B cell (primary cell): ENCODE data around the gene TMEM201. TPM values are rescaled to one million over a fixed set of nuclear protein-coding genes. Genes with fewer than 3 reads are reported as not detected.

Experiments used
- ATAC-seq: fragments of 200-7000 bp; cut with Tn5 transposase; one replicate; pipeline ENCODE4 v1.10.0; 2021; ENCODE audit warnings: low read depth, mild to moderate bottlenecking, moderate number of reproducible peaks, moderate library complexity
- CTCF ChIA-PET: fragments of 350-600 bp; sonication (Branson Sonifier 250); formaldehyde crosslinking; loops from one replicate; lab custom pipeline; 2021; ENCODE audit warnings: antibody characterized with exemption, inconsistent platforms; lab: Charles Lee
- POLR2A ChIA-PET: fragments of 350-600 bp; sonication (Branson Sonifier 250); formaldehyde crosslinking; loops from one replicate; lab custom pipeline; 2021; ENCODE audit warnings: antibody characterized with exemption; lab: Charles Lee
- DNase-seq: peaks from one replicate; pipeline ENCODE4 v3.0.0; 2013
- H2AFZ ChIP-seq: 2 replicates; pipeline ENCODE4 v1.6.1; 2012; ENCODE audit warnings: mild to moderate bottlenecking, low read depth, low read length; ENCODE audit not compliant: insufficient read depth, poor library complexity, severe bottlenecking
- H3K27ac ChIP-seq, 2 donors: 1 replicate in 1 of 2; 2 replicates in 1 of 2; pipeline ENCODE4 v1.5.1; 2012 to 2013; ENCODE audit warnings: low read length in 2 of 2, mild to moderate bottlenecking in 2 of 2, moderate library complexity in 1 of 2
- H3K27me3 ChIP-seq, 4 experiments: fragments of 200-600 bp in 1 of 4; sonication (generic) in 1 of 4; replicated peaks in 1 of 4; 1 replicate in 2 of 4; 2 replicates in 2 of 4; pipeline versions ENCODE4 v1.6.1 to v1.7.0; 2013 to 2016; ENCODE audit warnings: low read length in 3 of 4, mild to moderate bottlenecking in 2 of 4, mixed read lengths in 1 of 4, moderate library complexity in 1 of 4; ENCODE audit not compliant: insufficient read depth in 4 of 4, control insufficient read depth in 3 of 4; ENCODE audit errors: control extremely low read depth in 1 of 4
- H3K36me3 ChIP-seq, 2 experiments: replicated peaks in 1 of 2; 1 replicate in 1 of 2; 2 replicates in 1 of 2; pipeline versions ENCODE4 v1.6.1 to v1.7.1; 2013; ENCODE audit warnings: low read length in 1 of 2; ENCODE audit not compliant: insufficient read depth in 2 of 2, control insufficient read depth in 1 of 2; ENCODE audit errors: control extremely low read depth in 1 of 2, extremely low read depth in 1 of 2
- H3K4me1 ChIP-seq, 2 donors: fragments of 200-600 bp in 1 of 2; sonication (generic) in 1 of 2; 1 replicate in 1 of 2; 2 replicates in 1 of 2; pipeline versions ENCODE4 v1.5.1 to v1.6.1; 2013 to 2017; ENCODE audit warnings: low read length in 2 of 2; ENCODE audit not compliant: control insufficient read depth in 2 of 2, insufficient read depth in 2 of 2
- H3K4me2 ChIP-seq: replicated peaks from 2 replicates; pipeline ENCODE3; 2012; ENCODE audit warnings: mild to moderate bottlenecking, low read depth, low read length; ENCODE audit not compliant: poor library complexity, severe bottlenecking
- H3K4me3 ChIP-seq, 5 experiments: fragments of 200-600 bp in 1 of 5; sonication (generic) in 1 of 5; 1 replicate in 3 of 5; 2 replicates in 2 of 5; pipeline versions ENCODE4 v1.5.1 to v1.7.0; 2011 to 2016; ENCODE audit warnings: low read length in 4 of 5, mild to moderate bottlenecking in 4 of 5, low read depth in 2 of 5, control low read depth in 1 of 5, moderate library complexity in 1 of 5; ENCODE audit not compliant: insufficient read depth in 1 of 5; ENCODE audit errors: control extremely low read depth in 1 of 5, extremely low read depth in 1 of 5
- H3K79me2 ChIP-seq: fragments of 200-600 bp; sonication (generic); one replicate; pipeline ENCODE4 v1.6.0; 2016; ENCODE audit warnings: low read length; ENCODE audit not compliant: control insufficient read depth, insufficient read depth
- H3K9ac ChIP-seq: fragments of 200-600 bp; sonication (generic); 2 replicates; pipeline ENCODE4 v1.6.1; 2017; ENCODE audit warnings: mild to moderate bottlenecking, low read length, moderate library complexity
- H3K9me3 ChIP-seq, 3 donors: one replicate each; pipeline versions ENCODE4 v1.6.1 to v1.7.1; 2013; ENCODE audit warnings: low read length in 2 of 3; ENCODE audit not compliant: control insufficient read depth in 2 of 3, insufficient read depth in 1 of 3; ENCODE audit errors: control extremely low read depth in 1 of 3
- H4K20me1 ChIP-seq: 2 replicates; pipeline ENCODE4 v1.6.0; 2012; ENCODE audit warnings: mild to moderate bottlenecking, low read length; ENCODE audit not compliant: insufficient read depth, control insufficient read depth, poor library complexity, severe bottlenecking
- H3K27ac Mint-ChIP-seq: one replicate; pipeline ENCODE4 v1.8.0; 2021; ENCODE audit warnings: mixed read lengths
- H3K27me3 Mint-ChIP-seq: one replicate; pipeline ENCODE4 v1.8.0; 2021; ENCODE audit warnings: mixed read lengths
- H3K4me1 Mint-ChIP-seq: one replicate; pipeline ENCODE4 v1.8.0; 2021; ENCODE audit warnings: mixed read lengths
- H3K4me3 Mint-ChIP-seq: one replicate; pipeline ENCODE4 v1.8.0; 2021; ENCODE audit warnings: mixed read lengths
- H3K9me3 Mint-ChIP-seq: one replicate; pipeline ENCODE4 v1.8.0; 2022; ENCODE audit warnings: mixed read lengths; ENCODE audit not compliant: insufficient read depth
- EZH2 ChIP-seq: IDR thresholded peaks from 2 replicates; pipeline ENCODE4 v1.6.1; 2012; ENCODE audit warnings: borderline replicate concordance, low read depth, mild to moderate bottlenecking, moderate library complexity, low read length; ENCODE audit not compliant: insufficient read depth, poor library complexity, severe bottlenecking
- WGBS: methylation state at CpG from one replicate; pipeline ENCODE4 v1.1.5; 2013; ENCODE audit warnings: missing lambda C conversion rate; ENCODE audit not compliant: insufficient coverage; 5-methylcytosine and 5-hydroxymethylcytosine counted together
- intact Hi-C: fragments of 100-400 bp; cut with micrococcal nuclease; formaldehyde crosslinking; loops from one replicate; pipeline ENCODE4 v1.10.0; 2022
- polyA plus RNA-seq: library from polyadenylated mRNA; depleted of rRNA; stranded (reverse); fragments of >200 nt; gene quantifications from 2 replicates; pipeline ENCODE4 v1.2.3, GENCODE V29; 2012
- total RNA-seq, 2 donors: library from RNA; stranded (reverse); fragments of 120-200 nt in 1 of 2; gene quantifications; 1 replicate in 1 of 2; 2 replicates in 1 of 2; pipeline versions ENCODE4 v1.2.3 to v1.2.4, GENCODE V29; 2013 to 2022
- TF ChIP-seq, protein P1 (sequence below): fragments of 200-600 bp; IDR thresholded peaks from one replicate; pipeline ENCODE4 v1.8.0; 2022; ENCODE audit warnings: antibody characterized with exemption, mild to moderate bottlenecking

TMEM201 gene
- total and polyA plus RNA-seq, 2 donors (not counting 1 experiment from before 2014, with no cell fraction given): 6.5 to 9.1 TPM

DNA sequence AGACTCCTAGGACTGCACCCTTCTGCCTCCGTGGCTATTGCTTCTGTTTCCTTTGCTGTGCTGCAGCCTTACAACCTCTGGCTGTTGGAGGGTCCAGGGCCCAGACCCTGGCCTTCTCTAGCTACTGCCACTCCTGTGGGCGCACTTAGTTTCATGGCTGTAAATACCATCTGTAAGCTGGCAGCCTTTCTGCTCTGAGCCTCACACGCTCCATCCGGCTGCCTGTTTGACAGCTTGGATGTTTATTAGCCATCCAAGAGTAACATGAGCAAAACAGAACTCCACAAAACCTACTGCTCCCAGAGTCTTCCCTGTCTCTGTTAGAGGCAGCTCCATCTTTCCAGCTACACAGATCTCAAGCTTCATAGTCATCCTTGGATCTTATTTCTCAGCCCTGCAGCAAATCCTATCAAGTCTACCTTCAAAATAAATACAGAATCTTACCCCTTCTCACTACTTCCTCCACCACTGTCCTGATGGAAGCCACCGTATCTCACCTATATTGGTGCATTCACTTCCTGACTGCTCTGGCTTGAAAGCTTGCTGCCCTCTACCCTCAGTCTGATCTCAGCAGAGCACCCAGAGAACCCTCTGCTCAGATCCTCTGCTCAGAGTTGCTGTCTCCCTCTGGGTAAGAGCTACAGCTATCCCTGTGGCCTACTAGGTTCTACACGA lies 30.3 kb upstream of the TMEM201 start:
- Histone ChIP-seq H3K79me2 (peaks cover 16% of the 10 kb centered on the region), H3K4me2 (no peak overlapping the region), H3K4me3 (no peak overlapping the region), H3K36me3 (peaks cover 0 to 33% of the 10 kb centered on the region in 2 experiments), H3K27me3 (no peaks in the 10 kb centered on the region), H3K9ac (no peak overlapping the region), H4K20me1 (peaks cover 6% of the 10 kb centered on the region), H3K27ac (no peak overlapping the region), H2AFZ (no peak overlapping the region), H3K9me3 (no peaks in the 10 kb centered on the region), H3K4me1 (no peaks in the 10 kb centered on the region)
- Mint-ChIP-seq H3K4me1 (peaks cover 6% of the 10 kb centered on the region), H3K27me3 (no peaks in the 10 kb centered on the region), H3K27ac (no peak overlapping the region), H3K9me3 (no peaks in the 10 kb centered on the region), H3K4me3 (no peak overlapping the region)
- ChIA-PET POLR2A (no interaction called here), CTCF (interaction anchor here (0.7 to 1.2 kb wide), 2 partner anchors 8 to 309 kb away, joined by 3 read pairs; no protein-coding TSS in a partner anchor)
- ATAC-seq (no peak), DNase-seq (no peak)
- TF ChIP-seq EZH2: no peak
- TF ChIP-seq, protein P1, sequence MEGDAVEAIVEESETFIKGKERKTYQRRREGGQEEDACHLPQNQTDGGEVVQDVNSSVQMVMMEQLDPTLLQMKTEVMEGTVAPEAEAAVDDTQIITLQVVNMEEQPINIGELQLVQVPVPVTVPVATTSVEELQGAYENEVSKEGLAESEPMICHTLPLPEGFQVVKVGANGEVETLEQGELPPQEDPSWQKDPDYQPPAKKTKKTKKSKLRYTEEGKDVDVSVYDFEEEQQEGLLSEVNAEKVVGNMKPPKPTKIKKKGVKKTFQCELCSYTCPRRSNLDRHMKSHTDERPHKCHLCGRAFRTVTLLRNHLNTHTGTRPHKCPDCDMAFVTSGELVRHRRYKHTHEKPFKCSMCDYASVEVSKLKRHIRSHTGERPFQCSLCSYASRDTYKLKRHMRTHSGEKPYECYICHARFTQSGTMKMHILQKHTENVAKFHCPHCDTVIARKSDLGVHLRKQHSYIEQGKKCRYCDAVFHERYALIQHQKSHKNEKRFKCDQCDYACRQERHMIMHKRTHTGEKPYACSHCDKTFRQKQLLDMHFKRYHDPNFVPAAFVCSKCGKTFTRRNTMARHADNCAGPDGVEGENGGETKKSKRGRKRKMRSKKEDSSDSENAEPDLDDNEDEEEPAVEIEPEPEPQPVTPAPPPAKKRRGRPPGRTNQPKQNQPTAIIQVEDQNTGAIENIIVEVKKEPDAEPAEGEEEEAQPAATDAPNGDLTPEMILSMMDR: no peak
- intact Hi-C loops: no loop called here
- 92% methylated on average over 6 of the region's 6 CpGs for WGBS

DNA sequence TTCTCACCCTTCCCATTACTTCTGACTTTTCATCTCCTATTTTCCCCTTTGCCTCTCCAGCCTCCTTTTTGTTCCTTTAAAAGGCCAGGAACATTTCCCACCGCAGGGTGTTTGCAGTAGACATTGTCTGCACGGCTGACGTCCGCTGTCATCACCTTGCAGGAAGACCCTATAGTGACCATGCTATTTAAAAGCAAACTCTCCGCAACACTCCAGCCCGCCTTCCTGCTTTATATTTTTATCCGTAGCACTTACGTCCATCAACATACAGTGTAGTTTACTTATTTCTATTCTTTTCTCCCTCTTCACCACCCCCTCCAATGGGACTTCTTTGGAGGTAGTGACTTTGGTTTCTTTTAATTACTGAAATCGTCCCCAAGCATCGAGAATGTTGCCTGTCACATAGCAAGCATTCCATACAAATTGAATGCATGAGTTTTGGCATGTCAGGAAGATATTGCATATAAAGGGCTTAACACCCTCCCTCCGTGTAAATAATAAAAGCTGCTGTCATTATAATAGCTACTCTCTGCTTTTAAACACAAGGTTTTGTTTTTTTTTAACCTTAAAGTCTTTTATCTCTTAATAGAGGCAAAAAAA lies 29.7 kb upstream of the TMEM201 start:
- intact Hi-C loops: no loop called here
- Histone ChIP-seq H3K9me3 (no peaks in the 10 kb centered on the region), H3K36me3 (peaks cover 0 to 30% of the 10 kb centered on the region in 2 experiments), H3K9ac (no peak overlapping the region), H4K20me1 (peaks cover 6% of the 10 kb centered on the region), H3K4me1 (no peaks in the 10 kb centered on the region), H3K27ac (no peak overlapping the region), H3K4me2 (no peak overlapping the region), H3K4me3 (no peak overlapping the region), H3K79me2 (peaks cover 16% of the 10 kb centered on the region), H3K27me3 (no peaks in the 10 kb centered on the region), H2AFZ (no peak overlapping the region)
- CTCF ChIA-PET: interaction anchor here (0.7 to 1.3 kb wide), 3 partner anchors 8 to 309 kb away, joined by 3 to 6 read pairs (median 3); no protein-coding TSS in a partner anchor
- Mint-ChIP-seq H3K4me3 (no peak overlapping the region), H3K27ac (no peak overlapping the region), H3K27me3 (no peaks in the 10 kb centered on the region), H3K9me3 (no peaks in the 10 kb centered on the region), H3K4me1 (peaks cover 6% of the 10 kb centered on the region)
- TF ChIP-seq EZH2: no peak
- TF ChIP-seq, protein P1: no peak
- WGBS: 98% methylated on average over 4 of the region's 11 CpGs
- DNase-seq (no peak), ATAC-seq (no peak)
- POLR2A ChIA-PET: no interaction called here
